Endothelial cell of umbilical vein (primary cell): ENCODE results near the gene IL1R1. TPM values are rescaled to one million over a fixed set of nuclear protein-coding genes. Genes with fewer than 3 reads are reported as not detected.

Source experiments
- BruUV-seq: library from RNA; stranded (reverse); fragments of 400-500 nt; replicated peaks from 2 replicates; lab custom pipeline; 2021; lab: Mats Ljungman, UMichigan
- CTCF ChIA-PET: fragments of 300-600, 350-600 bp; sonication (Branson Sonifier 250); formaldehyde crosslinking; loops from one replicate; lab custom pipeline; 2021; ENCODE audit warnings: antibody characterized with exemption, inconsistent platforms; lab: Charles Lee
- POLR2A ChIA-PET: fragments of 300-600, 350-600 bp; sonication (Branson Sonifier 250); formaldehyde crosslinking; loops from one replicate; lab custom pipeline; 2021; ENCODE audit warnings: antibody characterized with exemption, inconsistent platforms; lab: Charles Lee
- DNase-seq: peaks from one replicate; pipeline ENCODE4 v3.0.0-alpha.2; 2011; ENCODE audit warnings: low read depth, low spot score
- FAIRE-seq: peaks from 2 replicates; lab custom pipeline; 2011; peaks lifted over from hg19 to GRCh38; lab: Jason Lieb, UNC
- H2AFZ ChIP-seq: 2 replicates; pipeline ENCODE4 v1.6.0; 2012; ENCODE audit warnings: low read depth, low read length, control low read depth, inconsistent platforms
- H3K27ac ChIP-seq: 2 replicates; pipeline ENCODE4 v1.5.1; 2011; ENCODE audit warnings: low read depth, mild to moderate bottlenecking, control low read depth, low read length, moderate library complexity; ENCODE audit not compliant: insufficient read depth
- H3K27me3 ChIP-seq, 2 experiments: 2 replicates each; pipeline versions ENCODE4 v1.6.0 to v1.6.1; 2011; ENCODE audit warnings: low read length in 2 of 2, mixed read lengths in 1 of 2; ENCODE audit not compliant: control insufficient read depth in 2 of 2, insufficient read depth in 2 of 2
- H3K36me3 ChIP-seq, 2 experiments: 2 replicates in 1 of 2; 3 replicates in 1 of 2; pipeline ENCODE4 v1.5.1; 2011; ENCODE audit warnings: low read length in 2 of 2, mild to moderate bottlenecking in 1 of 2, moderate library complexity in 1 of 2; ENCODE audit not compliant: control insufficient read depth in 2 of 2, insufficient read depth in 2 of 2; ENCODE audit errors: extremely low read depth in 1 of 2
- H3K4me1 ChIP-seq: 3 replicates; pipeline ENCODE4 v1.5.1; 2011; ENCODE audit warnings: mild to moderate bottlenecking, low read length; ENCODE audit not compliant: control insufficient read depth, insufficient read depth; ENCODE audit errors: extremely low read depth
- H3K4me2 ChIP-seq: 2 replicates; pipeline ENCODE4 v1.6.1; 2011; ENCODE audit warnings: low read length, control low read depth, mixed read lengths; ENCODE audit not compliant: insufficient read depth
- H3K4me3 ChIP-seq, 3 experiments: fragments of 200-600 bp in 1 of 3; sonication (generic), shearing (Covaris generic) in 1 of 3; replicated peaks in 1 of 3; 2 replicates each; pipeline ENCODE4 v1.5.1; 2011 to 2016; ENCODE audit warnings: control low read depth in 3 of 3, low read length in 3 of 3, mild to moderate bottlenecking in 2 of 3, inconsistent platforms in 1 of 3, low read depth in 1 of 3, moderate library complexity in 1 of 3; ENCODE audit not compliant: insufficient read depth in 1 of 3
- H3K79me2 ChIP-seq: 2 replicates; pipeline ENCODE4 v1.6.0; 2012; ENCODE audit warnings: low read length, inconsistent platforms; ENCODE audit not compliant: control insufficient read depth, insufficient read depth
- H3K9ac ChIP-seq: replicated peaks from 2 replicates; pipeline ENCODE3; 2011; ENCODE audit warnings: low read length, control low read depth; ENCODE audit not compliant: insufficient read depth; ENCODE audit errors: extremely low read depth
- H3K9me1 ChIP-seq: replicated peaks from 3 replicates; pipeline ENCODE4 v1.6.0; 2011; ENCODE audit warnings: mild to moderate bottlenecking, low read length; ENCODE audit not compliant: control insufficient read depth, insufficient read depth; ENCODE audit errors: extremely low read depth
- H3K9me3 ChIP-seq: replicated peaks from 2 replicates; pipeline ENCODE4 v1.5.1; 2012; ENCODE audit warnings: low read length, inconsistent platforms; ENCODE audit not compliant: control insufficient read depth, insufficient read depth
- H4K20me1 ChIP-seq: replicated peaks from 2 replicates; pipeline ENCODE3; 2011; ENCODE audit warnings: mild to moderate bottlenecking, low read length; ENCODE audit not compliant: control insufficient read depth, insufficient read depth; ENCODE audit errors: extremely low read depth
- EZH2 ChIP-seq: IDR thresholded peaks from 2 replicates; pipeline ENCODE4 v1.6.1; 2012; ENCODE audit warnings: borderline replicate concordance, low read depth, mild to moderate bottlenecking, moderate library complexity, low read length, inconsistent platforms; ENCODE audit not compliant: severe bottlenecking
- FOS ChIP-seq: IDR thresholded peaks from 2 replicates; pipeline ENCODE4 v1.6.1; 2011; ENCODE audit warnings: mild to moderate bottlenecking, low read length, moderate library complexity, borderline replicate concordance; ENCODE audit not compliant: insufficient read depth
- GATA2 ChIP-seq: IDR thresholded peaks from 2 replicates; pipeline ENCODE4 v1.7.0; 2011; ENCODE audit warnings: low read depth, mild to moderate bottlenecking, moderate library complexity, mixed read lengths, low read length; ENCODE audit not compliant: insufficient read length, insufficient read depth
- JUN ChIP-seq: IDR thresholded peaks from 2 replicates; pipeline ENCODE4 v1.6.1; 2011; ENCODE audit warnings: borderline replicate concordance, low read depth; ENCODE audit not compliant: insufficient read length, insufficient read depth
- MAX ChIP-seq: IDR thresholded peaks from 2 replicates; pipeline ENCODE4 v1.6.1; 2011; ENCODE audit not compliant: insufficient read depth, insufficient read length
- MYC ChIP-seq: IDR thresholded peaks from one replicate; pipeline ENCODE4 v1.6.1; 2011; ENCODE audit warnings: mild to moderate bottlenecking, low read depth, low read length
- POLR2A ChIP-seq: IDR thresholded peaks from 2 replicates; pipeline ENCODE4 v1.6.1; 2012; ENCODE audit warnings: low read depth, mild to moderate bottlenecking, control low read depth, low read length
- POLR2AphosphoS5 ChIP-seq: IDR thresholded peaks from 2 replicates; pipeline ENCODE4 v1.6.1; 2012; ENCODE audit warnings: low read depth, mild to moderate bottlenecking, control low read depth, low read length, moderate library complexity; ENCODE audit not compliant: insufficient read depth
- dilution Hi-C: fragments of 300-500 bp; cut with MboI; formaldehyde crosslinking; loops from one replicate; pipeline ENCODE4 v1.15.0; 2019; ENCODE audit warnings: low sequenced_read_pairs; ENCODE audit not compliant: extremely low pct_ligation_motif_present
- intact Hi-C: fragments of 100-400 bp; cut with micrococcal nuclease; formaldehyde crosslinking; loops from one replicate; pipeline ENCODE4 v1.10.0; 2022
- polyA plus RNA-seq, 4 experiments: library from polyadenylated mRNA; depleted of rRNA in 3 of 4; stranded (reverse) in 3 of 4; unstranded in 1 of 4; fragments of >200 nt; gene quantifications; 2 replicates each; pipeline versions ENCODE4 v1.2.1 to v1.2.3, GENCODE V29; 2011 to 2012; ENCODE audit warnings: missing spikeins in 1 of 4
- total RNA-seq: library from RNA; stranded (reverse); gene quantifications from 2 replicates; pipeline ENCODE4 v1.2.3, GENCODE V29; 2021
- TF ChIP-seq, protein P1 (sequence below), 2 donors: IDR thresholded peaks; 1 replicate in 1 of 2; 2 replicates in 1 of 2; pipeline ENCODE4 v1.5.1; 2011; ENCODE audit warnings: low read length in 2 of 2, mild to moderate bottlenecking in 2 of 2, moderate library complexity in 2 of 2, control low read depth in 1 of 2, inconsistent platforms in 1 of 2, low read depth in 1 of 2; ENCODE audit not compliant: insufficient read depth in 1 of 2; ENCODE audit errors: extremely low read depth in 1 of 2

IL1R1 gene
- total and polyA plus RNA-seq, 2 donors (not counting 3 experiments of a cell fraction or from before 2014, with no cell fraction given) = 5.4 to 5.5 TPM

GRCh38 chr2:102138331-102138730 lies 4.2 kb upstream of the IL1R1 start:
- no peak for DNase-seq
- Histone ChIP-seq H3K4me3 (no peak overlapping the region), H3K9me1 (no peaks in the 10 kb centered on the region), H3K27me3 (no peaks in the 10 kb centered on the region), H3K36me3 (no peaks in the 10 kb centered on the region), H3K9me3 (no peaks in the 10 kb centered on the region), H3K27ac (no peak overlapping the region), H4K20me1 (no peaks in the 10 kb centered on the region), H3K4me2 (no peak overlapping the region), H3K4me1 (peaks cover 14% of the 10 kb centered on the region), H2AFZ (no peak overlapping the region), H3K79me2 (no peaks in the 10 kb centered on the region), H3K9ac (no peak overlapping the region)
- TF ChIP-seq MAX = no peak
- TF ChIP-seq MYC = no peak
- no peak for TF ChIP-seq POLR2AphosphoS5
- no peak for TF ChIP-seq GATA2
- no peak for TF ChIP-seq JUN
- TF ChIP-seq, protein P1, sequence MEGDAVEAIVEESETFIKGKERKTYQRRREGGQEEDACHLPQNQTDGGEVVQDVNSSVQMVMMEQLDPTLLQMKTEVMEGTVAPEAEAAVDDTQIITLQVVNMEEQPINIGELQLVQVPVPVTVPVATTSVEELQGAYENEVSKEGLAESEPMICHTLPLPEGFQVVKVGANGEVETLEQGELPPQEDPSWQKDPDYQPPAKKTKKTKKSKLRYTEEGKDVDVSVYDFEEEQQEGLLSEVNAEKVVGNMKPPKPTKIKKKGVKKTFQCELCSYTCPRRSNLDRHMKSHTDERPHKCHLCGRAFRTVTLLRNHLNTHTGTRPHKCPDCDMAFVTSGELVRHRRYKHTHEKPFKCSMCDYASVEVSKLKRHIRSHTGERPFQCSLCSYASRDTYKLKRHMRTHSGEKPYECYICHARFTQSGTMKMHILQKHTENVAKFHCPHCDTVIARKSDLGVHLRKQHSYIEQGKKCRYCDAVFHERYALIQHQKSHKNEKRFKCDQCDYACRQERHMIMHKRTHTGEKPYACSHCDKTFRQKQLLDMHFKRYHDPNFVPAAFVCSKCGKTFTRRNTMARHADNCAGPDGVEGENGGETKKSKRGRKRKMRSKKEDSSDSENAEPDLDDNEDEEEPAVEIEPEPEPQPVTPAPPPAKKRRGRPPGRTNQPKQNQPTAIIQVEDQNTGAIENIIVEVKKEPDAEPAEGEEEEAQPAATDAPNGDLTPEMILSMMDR (IDR thresholded peaks at IDR 0.05; ENCODE audit: extremely low read depth in 1 of 2, insufficient read depth in 1 of 2, low read depth in 1 of 2, low read length in 2 of 2) = no peak
- TF ChIP-seq EZH2 = no peak
- TF ChIP-seq FOS = no peak
- TF ChIP-seq POLR2A = no peak
- FAIRE-seq = no peak
- dilution Hi-C loops (no loop called here), intact Hi-C loops (loop anchor here (5.0 kb wide), 1 partner anchor 76 kb away; no protein-coding TSS in a partner anchor)
- ChIA-PET POLR2A (no interaction called here), CTCF (interaction anchor here (1.8 kb wide), 1 partner anchor 12 kb away, joined by 4 read pairs; no protein-coding TSS in a partner anchor)
- BruUV-seq = no TSS peak
